ENCODE measurements around the gene MAGEA3.

Gene MAGEA3

GRCh38 chrX:152656890-152657289 lies 41.7 kb upstream of the MAGEA3 start:
- Histone ChIP-seq H3K27ac (replicated peaks) (no peak overlapping the region), H3K4me3 (replicated peaks; ENCODE audit: insufficient read depth, low read length) (no peak overlapping the region), H3K27me3 (ENCODE audit: insufficient read depth, poor library complexity, severe bottlenecking) (no peaks in the 10 kb centered on the region)
- DNase-seq (ENCODE audit: low read depth in 1 of 2, low spot score in 1 of 2) = no peak
- TF ChIP-seq POLR2AphosphoS5 (IDR thresholded peaks at IDR 0.05; ENCODE audit: low read depth) = no peak
- no peak for TF ChIP-seq REST (IDR thresholded peaks at IDR 0.05; ENCODE audit: insufficient replicate concordance, low read depth)
- TF ChIP-seq CTCF (IDR thresholded peaks at IDR 0.05; ENCODE audit: insufficient read depth, low read length) = no peak
- TF ChIP-seq SPI1 (IDR thresholded peaks at IDR 0.05; ENCODE audit: borderline replicate concordance, low read depth) = no peak
- no peak for TF ChIP-seq GABPA (IDR thresholded peaks at IDR 0.05; ENCODE audit: low read depth)

GRCh38 chrX:152658302-152658701 lies 40.3 kb upstream of the MAGEA3 start:
- H3K27me3 ChIP-seq (ENCODE audit: insufficient read depth, poor library complexity, severe bottlenecking) = no peaks in the 10 kb centered on the region
- no peak overlapping the region for H3K4me3 ChIP-seq (replicated peaks; ENCODE audit: insufficient read depth, low read length)
- TF ChIP-seq CTCF (IDR thresholded peaks at IDR 0.05; ENCODE audit: insufficient read depth, low read length) (no peak), GABPA (IDR thresholded peaks at IDR 0.05; ENCODE audit: low read depth) (no peak), REST (IDR thresholded peaks at IDR 0.05; ENCODE audit: insufficient replicate concordance, low read depth) (no peak), SPI1 (IDR thresholded peaks at IDR 0.05; ENCODE audit: borderline replicate concordance, low read depth) (no peak), POLR2AphosphoS5 (IDR thresholded peaks at IDR 0.05; ENCODE audit: low read depth) (no peak)
- no peak for DNase-seq (ENCODE audit: low read depth in 1 of 2, low spot score in 1 of 2)
- no peak overlapping the region for H3K27ac ChIP-seq (replicated peaks)

GRCh38 chrX:152663086-152663485 lies 35.5 kb upstream of the MAGEA3 start:
- H3K27me3 ChIP-seq (ENCODE audit: insufficient read depth, poor library complexity, severe bottlenecking) = no peaks in the 10 kb centered on the region
- TF ChIP-seq REST (IDR thresholded peaks at IDR 0.05; ENCODE audit: insufficient replicate concordance, low read depth) (no peak), GABPA (IDR thresholded peaks at IDR 0.05; ENCODE audit: low read depth) (no peak), POLR2AphosphoS5 (IDR thresholded peaks at IDR 0.05; ENCODE audit: low read depth) (no peak), CTCF (IDR thresholded peaks at IDR 0.05; ENCODE audit: insufficient read depth, low read length) (no peak), SPI1 (IDR thresholded peaks at IDR 0.05; ENCODE audit: borderline replicate concordance, low read depth) (no peak)
- no peak for DNase-seq (ENCODE audit: low read depth in 1 of 2, low spot score in 1 of 2)

More at GRCh38 chrX:152663086-152663485, 35.5 kb upstream of the MAGEA3 start:
- Histone ChIP-seq H3K27ac (replicated peaks) (no peak overlapping the region), H3K4me3 (replicated peaks; ENCODE audit: insufficient read depth, low read length) (no peak overlapping the region)

Measured in HL-60 (cell line).